Subcutaneous adipose tissue (tissue), 4 donors: ENCODE data around the gene RAVER2. TPM values are rescaled to one million over a fixed set of nuclear protein-coding genes. Genes with fewer than 3 reads are reported as not detected.

Experiments used
- CTCF ChIP-seq: fragments of 450-650 bp; IDR thresholded peaks from one replicate; pipeline ENCODE4 v1.5.1; 2016; ENCODE audit warnings: low read depth, mild to moderate bottlenecking, control low read depth, antibody characterized with exemption, moderate library complexity
- total RNA-seq, 4 donors: library from RNA; depleted of rRNA; stranded (reverse); fragments of >200 nt; gene quantifications; one replicate each; pipeline ENCODE4 v1.1.0, GENCODE V29; 2016

Gene RAVER2
- total RNA-seq, 4 donors from 2014 or later = 6.4 to 11.5 (median 8.6) TPM

DNA sequence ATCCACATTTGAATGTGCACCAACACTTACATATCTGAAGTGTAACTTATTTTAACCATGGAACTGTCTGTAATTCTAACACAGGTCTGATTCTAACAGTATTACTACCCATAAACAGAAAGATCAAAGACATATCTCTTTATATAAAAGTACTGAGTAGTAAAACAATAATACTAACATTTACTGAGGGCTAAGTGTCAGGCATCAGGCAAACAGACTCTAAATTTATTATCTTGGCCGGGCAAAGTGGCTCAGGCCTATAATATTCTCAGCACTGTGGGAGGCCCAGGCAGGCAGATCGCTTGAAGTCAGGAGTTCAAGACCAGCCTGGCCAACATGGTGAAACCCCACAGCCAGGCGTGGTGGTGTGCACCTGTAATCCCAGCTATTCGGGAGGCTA lies 135.6 kb downstream of the RAVER2 start:
- no peak for TF ChIP-seq CTCF

DNA sequence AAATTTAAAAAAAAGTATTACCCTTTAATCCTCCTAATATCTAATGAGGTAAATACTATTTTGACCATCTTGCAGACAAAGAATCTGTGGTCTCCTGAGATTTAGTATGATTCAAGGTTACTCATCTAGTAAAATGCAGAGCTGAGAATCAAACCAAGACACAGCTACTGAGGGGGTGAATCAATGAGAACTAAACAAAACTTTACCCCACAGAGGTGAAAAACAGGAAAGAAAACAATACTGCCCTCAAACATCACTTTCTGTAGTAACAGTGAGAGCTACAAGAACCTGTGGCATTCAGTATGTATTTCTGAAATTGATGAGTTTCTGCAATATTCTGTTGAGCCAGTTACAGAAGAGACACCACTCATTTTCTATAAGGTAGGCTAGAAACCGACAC lies 136.4 kb downstream of the RAVER2 start:
- no peak for TF ChIP-seq CTCF

Other genes starting within 250 kb of the RAVER2 start
- 100 to 1,000 TPM; 214 to 288 (median 265) TPM for gene JAK1, start 221.5 kb downstream of the RAVER2 start, total RNA-seq